NCI-H748 (cell line): ENCODE results near the gene ZEB2.
A peak's percentile ranks its signal among the peaks of the same experiment; 100 is the strongest.

Experiments used
- DNase-seq: peaks from one replicate; lab custom pipeline; 2025; ENCODE audit not compliant: unreplicated experiment; lab: John Stamatoyannopoulos, UW

ZEB2 gene

DNA sequence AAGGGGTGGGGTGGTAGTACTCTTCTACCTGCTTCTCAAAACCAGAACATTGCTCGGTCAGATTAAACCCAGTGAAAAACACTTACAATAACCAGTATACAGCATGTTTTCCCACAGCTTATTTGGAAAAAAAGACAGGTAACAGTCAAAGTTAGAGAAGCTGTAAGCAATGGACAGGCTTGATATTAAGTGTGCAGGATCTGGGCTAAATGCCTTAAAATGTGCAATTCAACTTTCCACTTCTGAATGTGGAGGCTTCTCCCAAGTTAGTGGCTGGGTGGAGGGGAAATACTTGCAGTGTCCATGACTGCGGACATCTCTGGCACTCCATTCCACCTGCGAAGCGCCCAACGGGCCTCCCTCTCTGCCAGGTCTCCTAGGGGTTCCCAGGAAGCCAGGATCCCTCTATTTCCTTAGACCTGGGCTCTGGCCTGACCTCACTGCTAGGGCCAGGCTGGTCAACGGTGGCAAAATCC is 5.3 kb downstream of the ZEB2 start:
- no peak for DNase-seq

- DNase-seq = no peak
These were observed 6.4 kb downstream of the ZEB2 start for GRCh38 chr2:144513388-144514101.

DNA sequence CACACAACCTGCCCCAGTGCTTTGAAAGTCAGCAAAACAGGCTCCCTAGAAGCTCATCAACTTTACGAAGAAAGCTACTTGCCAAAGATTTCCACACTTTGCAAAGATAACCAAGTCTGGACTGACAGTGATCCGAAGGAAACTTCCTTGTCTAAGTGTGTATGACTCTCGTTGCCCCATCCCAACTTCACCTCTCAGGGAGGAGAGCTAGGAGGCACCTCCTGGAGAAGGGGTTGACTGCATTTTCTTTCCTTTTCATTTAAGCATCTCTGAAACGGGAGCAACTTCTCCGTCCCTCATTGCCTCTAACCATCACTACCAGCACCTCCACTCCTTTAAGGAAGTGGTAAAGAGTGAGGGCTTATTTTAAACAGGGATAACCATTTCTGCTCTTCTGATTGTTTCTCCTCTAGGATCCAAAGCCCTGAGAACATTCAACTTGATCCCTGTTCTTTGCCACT is 7.0 kb downstream of the ZEB2 start:
- DNase-seq = no peak

- no peak for DNase-seq
These were observed 7.4 kb downstream of the ZEB2 start for GRCh38 chr2:144512470-144512869.

DNA sequence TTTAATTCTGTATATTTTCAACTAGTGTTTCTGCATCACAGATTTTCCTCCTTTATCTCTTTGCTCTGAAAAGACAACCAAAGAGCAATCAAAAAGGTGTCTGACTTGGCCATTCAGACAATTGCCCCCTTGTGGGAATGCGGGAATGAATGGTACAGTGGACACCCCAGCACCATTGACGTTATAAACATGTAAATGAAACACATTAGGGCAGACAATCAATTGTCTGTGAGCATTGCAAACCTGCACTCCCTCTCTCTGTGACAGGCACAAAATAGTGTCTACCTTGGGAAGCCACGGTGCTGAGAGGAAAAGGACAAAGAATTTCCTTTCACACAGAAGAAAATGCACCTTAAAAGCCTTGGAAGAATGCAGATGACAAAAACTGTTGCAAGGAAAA is 8.0 kb downstream of the ZEB2 start:
- no peak for DNase-seq

DNA sequence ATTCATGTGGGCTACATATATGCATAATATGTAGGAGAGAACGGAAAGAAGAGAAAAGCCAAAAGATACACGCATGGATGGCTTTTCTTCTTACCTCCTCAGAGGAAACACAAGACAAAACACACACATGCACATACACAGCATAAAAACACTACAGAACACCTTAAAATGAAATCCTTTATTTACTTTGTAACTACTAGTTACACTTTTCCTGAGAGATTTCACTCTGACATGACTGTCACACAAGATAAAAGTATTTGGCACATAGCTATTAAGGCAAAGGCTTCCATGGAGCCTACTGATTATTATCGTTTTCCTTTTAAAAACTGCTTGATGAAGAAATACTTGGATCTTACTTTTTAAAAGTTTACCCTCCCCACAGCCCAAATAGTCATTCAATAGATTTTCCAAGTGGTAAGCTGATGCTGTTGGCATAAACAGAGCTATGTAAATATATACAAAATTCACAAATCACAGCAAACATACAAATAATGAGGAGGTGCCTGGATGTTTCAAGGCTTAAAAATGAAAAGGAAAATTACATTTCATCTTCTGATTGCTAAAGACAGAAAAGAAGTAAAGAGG is 8.6 kb downstream of the ZEB2 start:
- DNase-seq = no peak

DNA sequence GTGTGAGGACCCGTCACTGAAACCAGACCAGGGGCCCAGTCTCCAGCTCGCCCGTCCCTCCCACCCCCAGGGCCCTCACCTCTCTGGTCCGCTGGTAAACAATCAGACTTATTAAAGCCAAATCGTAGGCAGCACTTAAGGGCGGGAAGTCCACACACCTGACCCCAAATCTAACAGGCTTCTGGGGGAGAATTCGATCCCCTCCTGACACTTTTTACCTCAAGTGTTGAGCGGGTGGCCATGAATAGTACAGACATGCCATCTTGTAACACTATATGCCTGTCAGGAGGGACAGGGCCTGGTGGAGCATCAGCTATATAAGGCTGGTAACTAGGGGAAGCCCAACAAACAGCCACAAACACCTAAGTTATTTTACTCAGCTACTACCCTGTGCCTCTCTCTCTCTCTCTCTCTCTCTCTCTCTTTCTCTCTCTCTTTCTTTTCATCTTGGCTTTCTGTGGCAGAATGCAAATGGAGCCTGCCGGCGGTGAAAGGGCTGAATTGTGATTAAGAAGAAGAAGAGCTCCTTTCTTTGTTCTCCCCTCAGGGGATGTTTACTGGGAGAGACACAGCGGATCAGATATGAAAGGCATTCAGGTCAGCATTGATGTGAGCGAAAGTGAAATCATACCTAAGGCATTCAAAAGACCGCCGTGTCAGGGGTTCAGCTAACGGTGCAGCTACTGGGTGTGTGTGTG is 9.5 kb downstream of the ZEB2 start:
- peak; percentile 58 for DNase-seq

- DNase-seq = no peak
These were observed 10.1 kb downstream of the ZEB2 start for GRCh38 chr2:144509879-144510221.

- peak; percentile 14 for DNase-seq
These were observed 10.7 kb downstream of the ZEB2 start for GRCh38 chr2:144509001-144509878.

DNA sequence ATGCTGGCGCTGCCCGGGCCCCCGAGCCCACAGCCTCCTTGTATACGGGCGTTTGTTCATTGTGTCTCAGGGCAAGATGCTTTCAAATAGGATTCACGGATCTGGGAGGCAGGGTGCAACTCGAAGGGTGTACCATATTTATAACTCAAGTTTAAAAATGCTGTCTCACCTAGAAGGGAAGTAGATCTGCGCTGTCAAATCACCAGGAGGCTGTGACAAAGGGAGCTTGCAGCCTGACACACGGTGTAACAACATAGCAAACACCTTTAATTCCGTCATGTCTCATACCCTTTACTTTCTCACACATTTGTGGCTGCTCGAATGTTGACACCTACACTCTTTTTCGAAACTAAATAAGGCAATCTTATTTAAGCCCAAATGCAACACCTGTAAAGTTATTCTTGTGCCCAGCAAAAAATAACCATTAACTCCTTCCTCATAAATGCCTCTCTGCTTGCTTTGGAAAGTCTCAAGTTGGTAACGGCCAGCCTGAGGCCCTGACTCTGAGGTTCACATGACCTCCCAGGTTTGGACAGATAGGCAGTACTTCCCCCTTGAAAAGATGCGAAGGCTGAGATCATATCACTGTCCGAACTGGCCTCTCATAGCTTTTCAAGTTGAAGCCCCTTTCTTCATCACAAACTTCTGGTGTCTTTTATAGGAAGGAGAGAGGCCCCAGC is 11.6 kb downstream of the ZEB2 start:
- no peak for DNase-seq

DNA sequence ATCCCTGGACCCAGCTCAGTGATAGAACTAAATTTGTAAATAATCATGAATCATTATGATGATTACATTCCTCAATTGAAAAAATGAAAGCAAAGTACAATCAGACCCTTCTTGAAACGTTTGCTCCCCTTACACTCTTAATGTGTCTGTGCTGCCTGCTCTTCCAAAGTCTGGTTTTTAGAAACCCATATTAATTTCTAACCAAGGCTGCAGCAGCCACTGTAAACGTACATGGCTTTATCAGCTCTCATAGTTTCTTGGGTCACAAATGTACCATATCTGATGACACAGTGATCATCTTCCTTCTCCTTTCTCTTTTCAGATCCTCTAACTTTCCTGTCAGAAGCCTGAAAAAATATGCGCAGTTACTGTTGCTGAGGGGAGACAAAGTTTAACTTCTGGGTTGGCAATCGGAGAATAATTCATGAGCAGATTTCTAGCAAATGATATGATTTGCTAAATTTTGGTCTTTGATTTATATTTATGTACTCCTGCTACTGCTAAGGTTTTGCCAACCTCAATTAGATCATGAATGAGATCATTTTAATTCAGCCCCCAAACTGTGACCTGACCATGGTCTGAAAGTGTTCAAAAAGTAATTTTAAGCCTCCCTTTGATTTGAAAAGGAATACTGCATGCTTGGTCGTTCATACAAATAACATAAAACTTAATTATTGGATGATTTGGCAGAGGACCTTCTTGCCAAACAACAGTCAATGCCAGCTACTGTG is 12.3 kb downstream of the ZEB2 start:
- DNase-seq = no peak

- no peak for DNase-seq
These were observed 14.6 kb downstream of the ZEB2 start for GRCh38 chr2:144505245-144505831.

DNA sequence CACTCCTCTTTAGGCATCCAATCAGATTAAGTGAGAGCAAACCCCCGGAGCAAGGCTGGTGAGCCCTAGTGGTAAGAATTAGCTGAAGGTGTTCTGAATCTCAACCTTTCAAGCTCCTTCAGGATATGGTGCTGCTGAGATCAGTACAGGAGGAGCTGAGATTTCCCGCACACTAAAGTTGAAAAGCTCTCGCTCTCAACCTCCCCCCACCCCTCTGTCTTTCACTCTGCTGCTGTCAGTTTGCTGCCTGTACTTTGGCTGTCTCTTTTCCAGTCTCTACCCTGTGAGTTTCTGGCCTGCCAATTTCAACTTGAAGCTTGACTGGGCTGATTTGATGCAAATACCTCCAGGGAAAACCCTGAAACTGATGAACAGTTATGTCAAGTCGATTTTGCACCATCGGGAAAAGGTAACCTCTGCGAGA is 15.7 kb downstream of the ZEB2 start:
- DNase-seq = no peak

GRCh38 chr2:144503242-144503641 is 16.7 kb downstream of the ZEB2 start:
- DNase-seq = no peak

DNA sequence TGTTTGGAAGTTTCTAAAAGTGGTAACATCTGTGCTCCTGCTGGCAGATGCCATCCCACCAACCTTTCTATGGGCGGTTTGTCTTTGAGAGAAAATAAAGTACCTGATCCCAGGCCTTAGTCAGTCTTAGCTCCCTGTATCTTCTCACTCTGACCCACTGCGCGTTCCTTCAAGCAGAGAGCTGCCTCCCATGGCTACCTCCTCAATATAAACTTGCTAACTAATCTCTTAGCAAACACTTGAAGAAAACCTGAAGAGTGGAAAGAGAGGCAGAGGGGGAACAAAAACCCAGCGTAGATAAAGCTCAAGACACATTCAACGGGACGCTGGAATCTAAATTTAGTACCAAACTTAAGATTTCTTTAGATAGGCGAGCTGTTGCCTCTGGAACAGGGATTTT is 17.6 kb downstream of the ZEB2 start:
- DNase-seq = no peak

DNA sequence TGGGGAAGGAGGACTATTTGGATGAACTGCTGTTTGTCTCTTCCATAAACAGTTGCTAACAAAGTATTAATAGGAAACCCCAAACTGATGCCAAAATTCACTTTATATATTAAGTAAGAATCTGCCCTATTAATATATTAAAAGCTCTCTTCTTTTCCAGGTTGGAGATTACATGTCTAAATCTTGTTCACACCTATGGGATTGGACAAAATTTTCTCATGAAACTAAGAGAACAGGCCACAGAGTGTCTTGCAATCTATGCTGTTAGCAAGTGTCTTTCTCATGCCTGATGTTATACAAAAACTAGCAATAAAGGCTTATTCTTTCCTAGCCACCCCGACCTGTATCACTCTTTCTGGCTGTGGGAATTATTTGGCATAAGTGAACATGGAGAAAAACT is 18.3 kb downstream of the ZEB2 start:
- DNase-seq = no peak

DNA sequence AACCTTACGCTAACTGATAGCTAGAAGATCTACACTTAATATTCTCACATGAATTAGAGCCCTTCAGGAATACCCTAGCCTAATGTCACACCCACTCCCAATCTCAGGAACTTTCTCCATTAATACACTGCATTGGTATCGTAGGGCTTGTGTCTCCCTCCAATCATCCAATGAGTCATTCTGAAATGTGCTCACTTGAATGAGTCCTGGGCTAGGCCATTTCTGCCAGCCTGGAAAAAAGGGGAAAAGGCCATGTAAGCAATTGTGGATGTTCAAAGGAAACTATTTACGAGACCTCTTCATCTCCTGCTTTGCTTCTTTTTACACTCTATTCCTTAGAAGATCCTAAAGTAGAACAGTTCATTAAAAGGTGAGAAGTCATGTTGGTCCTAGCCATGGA is 18.8 kb downstream of the ZEB2 start:
- DNase-seq = no peak

GRCh38 chr2:144500563-144500962 is 19.4 kb downstream of the ZEB2 start:
- no peak for DNase-seq

DNA sequence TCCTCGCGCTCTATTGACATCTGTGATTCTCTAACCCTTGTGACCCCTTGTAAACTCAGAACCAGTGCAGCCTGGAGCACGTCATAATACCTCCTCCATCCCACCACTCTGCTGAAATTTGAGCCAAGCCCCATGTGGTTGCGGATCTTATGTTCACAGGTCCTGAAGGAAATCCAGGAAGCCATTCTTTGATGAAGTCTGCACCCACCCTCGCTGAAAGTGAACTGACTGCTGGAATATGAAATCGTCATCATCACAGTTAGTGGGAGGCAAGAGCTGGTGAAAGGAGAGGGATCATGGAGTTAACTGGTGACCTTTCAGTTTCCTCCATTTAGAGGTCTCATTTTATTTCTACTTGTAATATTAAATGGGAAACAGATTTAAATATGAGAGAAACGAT is 21.6 kb downstream of the ZEB2 start:
- DNase-seq = no peak
